Neural crest cell (in vitro differentiated cells): ENCODE results near the gene ARHGAP33. TPM values are rescaled to one million over a fixed set of nuclear protein-coding genes. Genes with fewer than 3 reads are reported as not detected.
"Not testable (repeated sequence)": the region's sequence is repeated elsewhere in the genome, so short reads cannot be mapped to it uniquely, and the experiment has no call there.

Experiments
- DNase-seq: peaks from one replicate; pipeline ENCODE4 v3.0.0; 2021; ENCODE audit warnings: low read depth, mixed read lengths, low spot score
- H3K27ac Mint-ChIP-seq: one replicate; pipeline ENCODE4 v1.8.0; 2021; ENCODE audit warnings: mild to moderate bottlenecking, mixed read lengths; ENCODE audit not compliant: unreplicated experiment
- H3K27me3 Mint-ChIP-seq: 2 replicates; pipeline ENCODE4 v1.8.0; 2021; ENCODE audit warnings: low read depth, mild to moderate bottlenecking, mixed read lengths
- H3K36me3 Mint-ChIP-seq: 2 replicates; pipeline ENCODE4 v1.8.0; 2021; ENCODE audit warnings: low read depth, mild to moderate bottlenecking, mixed read lengths
- H3K4me1 Mint-ChIP-seq: 2 replicates; pipeline ENCODE4 v1.8.0; 2021; ENCODE audit warnings: mixed read lengths
- H3K4me3 Mint-ChIP-seq: one replicate; pipeline ENCODE4 v1.8.0; 2021; ENCODE audit warnings: mild to moderate bottlenecking, mixed read lengths
- H3K9me3 Mint-ChIP-seq: 2 replicates; pipeline ENCODE4 v1.8.0; 2021; ENCODE audit warnings: mixed read lengths
- total RNA-seq: library from RNA; stranded (reverse); gene quantifications from 2 replicates; pipeline ENCODE4 v1.2.1, GENCODE V29; 2021
- TF ChIP-seq, protein P1 (sequence below): fragments of 200-600 bp; sonication (generic); conservative IDR thresholded peaks from 2 replicates; pipeline ENCODE4 v1.5.0; 2021; ENCODE audit warnings: antibody characterized with exemption, mild to moderate bottlenecking

ARHGAP33 gene
- total RNA-seq, 1 donor from 2014 or later, result 110 TPM

DNA sequence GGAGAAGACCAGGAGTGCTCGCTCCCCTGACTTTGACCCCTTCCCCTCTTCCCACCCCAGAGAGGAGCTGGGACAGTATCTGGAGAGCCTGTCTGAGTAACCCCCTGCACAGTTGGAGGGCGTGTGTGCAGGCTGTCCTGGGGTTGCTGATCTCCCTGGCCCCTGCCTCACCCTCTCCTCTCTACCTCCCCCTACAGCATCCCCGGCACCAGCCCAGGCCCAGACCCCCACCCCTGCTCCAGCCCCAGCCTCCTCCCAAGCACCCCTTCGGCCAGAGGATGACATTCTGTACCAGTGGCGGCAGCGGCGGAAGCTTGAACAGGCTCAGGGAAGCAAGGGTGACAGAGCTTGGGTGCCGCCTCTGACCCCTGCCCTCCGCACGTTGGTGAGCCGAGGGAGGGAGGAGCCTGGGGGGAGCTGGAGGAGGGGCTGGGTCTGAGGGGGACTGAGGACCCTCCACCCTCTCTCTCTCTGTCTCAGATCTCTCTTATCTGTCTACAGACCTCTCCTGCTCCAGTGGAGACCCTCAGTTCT is 8.7 kb upstream of the ARHGAP33 start:
- TF ChIP-seq, protein P1, sequence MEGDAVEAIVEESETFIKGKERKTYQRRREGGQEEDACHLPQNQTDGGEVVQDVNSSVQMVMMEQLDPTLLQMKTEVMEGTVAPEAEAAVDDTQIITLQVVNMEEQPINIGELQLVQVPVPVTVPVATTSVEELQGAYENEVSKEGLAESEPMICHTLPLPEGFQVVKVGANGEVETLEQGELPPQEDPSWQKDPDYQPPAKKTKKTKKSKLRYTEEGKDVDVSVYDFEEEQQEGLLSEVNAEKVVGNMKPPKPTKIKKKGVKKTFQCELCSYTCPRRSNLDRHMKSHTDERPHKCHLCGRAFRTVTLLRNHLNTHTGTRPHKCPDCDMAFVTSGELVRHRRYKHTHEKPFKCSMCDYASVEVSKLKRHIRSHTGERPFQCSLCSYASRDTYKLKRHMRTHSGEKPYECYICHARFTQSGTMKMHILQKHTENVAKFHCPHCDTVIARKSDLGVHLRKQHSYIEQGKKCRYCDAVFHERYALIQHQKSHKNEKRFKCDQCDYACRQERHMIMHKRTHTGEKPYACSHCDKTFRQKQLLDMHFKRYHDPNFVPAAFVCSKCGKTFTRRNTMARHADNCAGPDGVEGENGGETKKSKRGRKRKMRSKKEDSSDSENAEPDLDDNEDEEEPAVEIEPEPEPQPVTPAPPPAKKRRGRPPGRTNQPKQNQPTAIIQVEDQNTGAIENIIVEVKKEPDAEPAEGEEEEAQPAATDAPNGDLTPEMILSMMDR, result no peak
- no peaks in the 10 kb centered on the region for H3K9me3 Mint-ChIP-seq

DNA sequence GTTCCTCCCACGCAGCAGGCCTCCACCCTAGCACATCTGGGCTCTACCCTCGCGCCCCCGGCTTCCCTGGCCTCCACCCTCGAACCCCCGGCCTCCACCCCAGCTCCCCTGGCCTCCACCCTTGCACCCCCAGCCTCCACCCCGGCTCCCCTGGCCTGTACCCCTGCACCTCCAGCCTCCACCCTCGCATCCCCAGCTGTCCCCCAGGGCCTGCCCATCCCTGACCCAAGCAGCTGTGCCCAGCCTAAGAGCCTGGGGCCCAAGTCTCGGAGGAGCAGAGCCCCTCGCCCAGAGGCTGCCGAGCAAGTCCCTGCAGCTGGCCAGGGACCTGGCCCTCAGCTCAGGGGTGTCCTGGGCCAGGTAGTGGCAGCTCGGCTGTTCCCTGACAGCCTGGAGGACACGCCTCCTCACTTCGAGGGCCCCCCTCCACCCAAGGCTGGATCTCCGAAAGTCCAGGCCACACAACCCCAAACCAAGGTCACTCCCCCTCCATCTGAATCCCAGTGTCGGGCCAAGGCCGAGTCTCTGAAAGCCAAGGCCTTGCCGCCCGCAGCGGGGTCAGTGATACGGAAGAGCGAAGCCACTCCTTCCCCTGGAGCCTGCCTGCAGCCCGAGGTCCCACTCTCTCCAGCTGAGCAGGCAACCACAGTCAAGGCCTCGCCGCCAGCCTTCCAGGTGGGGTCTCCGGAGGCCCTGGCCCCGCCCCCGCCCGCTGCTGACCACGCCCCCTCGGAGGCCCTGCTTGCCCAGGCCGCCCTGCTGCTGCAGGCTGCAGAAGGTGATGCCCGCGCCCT is 7.9 kb upstream of the ARHGAP33 start:
- H3K36me3 Mint-ChIP-seq, result peaks cover 6% of the 10 kb centered on the region
- H3K9me3 Mint-ChIP-seq, result no peaks in the 10 kb centered on the region
- DNase-seq, result no peak
- H3K4me1 Mint-ChIP-seq, result peaks cover 5% of the 10 kb centered on the region
- H3K27ac Mint-ChIP-seq, result no peak overlapping the region
- H3K27me3 Mint-ChIP-seq, result no peaks in the 10 kb centered on the region
- no peak overlapping the region for H3K4me3 Mint-ChIP-seq
- TF ChIP-seq, protein P1, result no peak

More for the DNA sequence above, 8.7 kb upstream of the ARHGAP33 start:
- peaks cover 5% of the 10 kb centered on the region for H3K4me1 Mint-ChIP-seq
- H3K27me3 Mint-ChIP-seq, result no peaks in the 10 kb centered on the region
- peak overlapping the region; percentile 38 for H3K4me3 Mint-ChIP-seq
- DNase-seq, result no peak
- no peak overlapping the region for H3K27ac Mint-ChIP-seq
- H3K36me3 Mint-ChIP-seq, result peaks cover 10% of the 10 kb centered on the region

DNA sequence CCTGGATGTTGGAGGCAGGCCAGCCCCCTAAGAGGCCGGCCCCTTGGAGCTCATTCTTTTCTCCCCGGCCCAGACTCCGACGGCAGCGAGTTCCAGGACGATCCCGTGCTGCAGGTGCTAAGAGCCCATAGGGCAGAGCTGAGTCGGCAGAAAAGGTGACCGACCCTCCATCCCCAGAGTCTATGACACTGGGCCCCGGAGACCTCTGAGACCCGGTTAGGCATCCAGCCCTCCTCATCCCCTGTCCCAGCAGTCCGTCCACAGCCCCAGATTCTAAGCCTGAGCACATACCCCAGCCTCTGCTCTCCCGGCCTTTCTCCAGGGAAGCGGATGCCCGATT is 7.3 kb upstream of the ARHGAP33 start:
- Mint-ChIP-seq H3K27me3 (no peaks in the 10 kb centered on the region), H3K4me3 (no peak overlapping the region), H3K9me3 (no peaks in the 10 kb centered on the region), H3K4me1 (peaks cover 5% of the 10 kb centered on the region), H3K27ac (no peak overlapping the region), H3K36me3 (peaks cover 6% of the 10 kb centered on the region)
- TF ChIP-seq, protein P1, result no peak
- no peak for DNase-seq

DNA sequence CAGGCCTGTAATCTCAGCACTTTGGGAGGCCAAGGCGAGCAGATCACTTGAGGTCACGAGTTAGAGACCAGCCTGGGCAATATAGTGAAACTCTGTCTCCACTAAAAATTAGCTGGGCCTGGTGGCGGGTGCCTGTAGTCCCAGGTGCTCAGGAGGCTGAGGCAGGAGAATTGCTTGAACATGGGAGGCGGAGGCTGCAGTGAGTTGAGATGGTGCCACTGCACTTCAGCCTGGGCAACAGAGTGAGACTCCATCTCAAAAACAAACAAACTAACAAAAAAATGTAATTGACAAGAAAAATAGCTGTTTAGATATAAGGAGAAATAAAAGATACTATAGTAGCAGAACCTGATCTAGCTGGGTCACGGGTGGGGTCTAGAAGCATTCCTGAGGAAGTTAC is 3.0 kb upstream of the ARHGAP33 start:
- H3K27ac Mint-ChIP-seq, H3K36me3 Mint-ChIP-seq, H3K4me3 Mint-ChIP-seq, H3K9me3 Mint-ChIP-seq, H3K27me3 Mint-ChIP-seq, DNase-seq: not testable (repeated sequence)
- H3K4me1 Mint-ChIP-seq, result peaks cover 32% of the 10 kb centered on the region

DNA sequence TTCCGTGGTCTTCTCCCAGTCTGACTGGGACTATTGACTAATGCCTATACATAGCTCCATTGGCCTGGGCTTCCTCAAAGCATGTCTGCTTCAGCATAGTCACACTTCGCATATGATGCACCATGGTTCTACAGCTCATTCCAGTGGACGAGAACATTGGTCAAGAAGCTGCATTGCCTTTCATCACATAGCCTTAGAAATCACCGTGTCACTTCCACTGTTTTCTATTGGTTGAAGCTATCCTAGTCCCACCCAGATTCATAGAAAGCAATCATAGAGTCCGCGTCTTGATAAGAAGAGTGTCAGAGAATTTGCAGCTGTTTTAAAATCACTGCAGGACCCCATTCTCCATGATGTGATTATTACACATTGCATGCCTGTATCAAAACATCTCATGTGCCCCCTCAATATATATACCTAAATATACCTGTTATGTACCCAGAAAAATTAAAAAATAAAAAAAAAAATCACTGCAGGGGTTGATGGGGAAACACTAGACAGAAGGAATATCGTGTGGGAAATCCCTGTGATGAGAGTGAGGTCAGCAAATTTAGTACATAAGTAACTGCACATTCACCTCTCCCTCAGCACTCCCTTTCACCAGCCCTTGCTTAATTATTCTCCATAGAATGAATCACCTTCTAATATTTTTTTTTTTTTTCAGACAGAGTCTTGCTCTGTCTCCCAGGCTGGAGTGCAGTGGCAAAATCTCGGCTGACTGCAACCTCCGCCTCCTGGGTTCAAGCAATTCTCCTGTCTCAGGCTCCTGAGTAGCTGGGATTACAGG is 2.2 kb upstream of the ARHGAP33 start:
- TF ChIP-seq, protein P1, result no peak
- peaks cover 9% of the 10 kb centered on the region for H3K27me3 Mint-ChIP-seq
- H3K27ac Mint-ChIP-seq, result no peak overlapping the region
- DNase-seq, result no peak
- H3K9me3 Mint-ChIP-seq, result no peaks in the 10 kb centered on the region
- H3K4me1 Mint-ChIP-seq, result peaks cover 39% of the 10 kb centered on the region
- H3K36me3 Mint-ChIP-seq, result peaks cover 6% of the 10 kb centered on the region
- H3K4me3 Mint-ChIP-seq, result peak overlapping the region; percentile 71
